GM19099 (cell line): Measurements from ENCODE around the gene CCDC86.

Source experiments
- POLR2A ChIP-seq: IDR thresholded peaks from 3 replicates; pipeline ENCODE4 v1.6.1; 2011; ENCODE audit warnings: low read depth; ENCODE audit not compliant: insufficient read length; ENCODE audit errors: extremely low read depth

Gene CCDC86

GRCh38 chr11:60845338-60845737, 3.4 kb downstream of the CCDC86 start:
- TF ChIP-seq POLR2A: no peak

- TF ChIP-seq POLR2A: no peak
These were observed 5.4 kb downstream of the CCDC86 start for GRCh38 chr11:60847281-60847680.

- TF ChIP-seq POLR2A: no peak
These were observed 6.0 kb downstream of the CCDC86 start for GRCh38 chr11:60847896-60848295.

DNA sequence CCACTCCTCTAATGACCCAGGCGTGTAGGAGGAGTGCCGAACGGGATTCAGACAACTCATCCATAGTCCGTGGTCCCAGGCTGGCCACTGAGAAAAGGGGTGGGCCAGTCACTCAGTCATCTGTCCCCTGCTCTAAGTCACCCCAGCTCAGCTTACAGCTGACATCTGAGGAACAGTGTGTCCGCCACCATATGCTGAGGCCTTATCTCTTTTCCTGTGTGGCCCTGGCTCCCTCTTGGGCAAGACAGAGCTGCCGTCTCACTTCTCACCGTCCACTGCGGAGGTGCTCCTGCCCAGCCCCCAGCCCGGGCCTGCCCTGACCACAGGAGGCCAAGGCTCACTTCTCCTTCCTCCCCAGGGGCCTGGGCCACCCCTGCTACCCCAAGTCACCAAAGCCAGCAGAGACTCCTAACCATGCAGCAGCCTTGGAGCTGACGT, 6.8 kb downstream of the CCDC86 start:
- TF ChIP-seq POLR2A: no peak

DNA sequence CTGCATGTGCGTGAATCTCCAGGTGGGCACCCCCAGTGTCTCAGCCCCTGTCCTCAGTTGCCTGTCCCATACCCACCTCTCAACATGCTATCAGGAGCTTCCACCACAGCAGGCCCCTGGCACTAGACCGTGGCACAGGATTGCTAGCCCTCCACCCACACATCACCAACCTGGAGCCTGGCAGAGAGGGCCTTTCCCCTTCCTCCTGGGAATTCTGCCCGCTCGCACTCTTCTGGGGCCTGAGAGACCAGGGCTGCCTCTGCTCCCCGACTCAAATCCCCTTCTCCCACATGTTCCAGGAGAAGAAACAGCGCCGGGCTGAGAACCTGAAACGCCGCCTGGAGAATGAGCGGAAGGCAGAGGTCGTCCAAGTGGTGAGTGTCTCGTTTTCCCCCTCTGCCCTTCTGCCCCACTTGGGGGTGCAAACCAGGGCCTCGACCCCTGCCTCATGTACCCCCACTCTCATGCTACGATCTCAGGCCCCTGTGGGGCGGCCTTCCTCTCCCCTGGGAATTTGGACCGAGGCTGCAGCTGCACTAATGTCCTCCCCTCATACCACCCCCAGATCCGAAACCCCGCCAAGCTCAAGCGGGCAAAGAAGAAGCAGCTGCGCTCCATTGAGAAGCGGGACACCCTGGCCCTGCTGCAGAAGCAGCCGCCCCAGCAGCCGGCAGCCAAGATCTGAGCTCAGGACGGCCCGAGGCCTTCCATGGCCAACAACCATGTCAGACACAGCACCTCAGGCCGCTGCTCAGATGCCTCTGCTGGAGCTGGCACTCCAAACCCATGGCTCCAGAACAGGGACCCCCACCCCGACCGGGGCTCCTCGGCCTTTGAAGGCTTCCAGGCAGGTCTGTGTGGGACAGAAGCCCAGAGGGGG, 8.0 kb downstream of the CCDC86 start:
- no peak for TF ChIP-seq POLR2A

DNA sequence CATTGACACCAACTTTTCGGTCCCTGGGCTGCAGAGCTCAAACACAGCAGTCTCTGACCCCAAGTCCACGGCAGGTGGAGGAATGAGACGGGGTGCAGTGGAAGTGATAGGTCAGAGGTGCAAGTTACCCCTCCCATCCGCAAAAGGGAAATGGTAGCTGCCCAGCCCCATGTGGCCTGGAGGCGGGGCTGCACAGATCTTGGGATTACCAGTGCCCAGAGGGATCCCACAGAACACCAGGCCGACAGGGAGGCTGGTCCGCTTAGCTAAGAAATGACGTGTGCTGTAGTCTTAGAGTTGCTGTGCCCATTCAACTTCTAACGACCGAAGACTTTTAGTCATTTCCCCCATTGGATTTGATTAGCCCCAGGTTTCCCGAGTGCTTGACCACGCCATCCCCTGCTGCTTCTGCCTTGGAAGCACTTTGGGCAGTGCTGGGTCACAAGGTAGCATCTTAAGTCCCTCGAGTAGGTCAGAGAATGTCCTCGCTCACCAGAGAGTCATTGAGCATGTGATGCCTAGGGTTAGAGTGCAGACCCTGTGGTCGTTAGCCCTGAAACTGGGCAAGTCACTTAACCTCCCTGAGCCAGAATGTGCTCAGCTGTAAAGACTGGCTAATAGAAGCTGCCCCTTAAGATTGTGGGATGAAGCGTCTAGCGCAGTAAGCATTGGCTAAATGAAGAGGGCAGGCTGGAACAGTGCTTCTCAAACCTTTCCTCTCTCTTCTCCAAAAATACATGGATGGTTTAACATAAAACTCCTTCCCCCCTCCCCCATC, 9.6 kb downstream of the CCDC86 start:
- TF ChIP-seq POLR2A: no peak

GRCh38 chr11:60852117-60852981, 10.4 kb downstream of the CCDC86 start:
- no peak for TF ChIP-seq POLR2A

DNA sequence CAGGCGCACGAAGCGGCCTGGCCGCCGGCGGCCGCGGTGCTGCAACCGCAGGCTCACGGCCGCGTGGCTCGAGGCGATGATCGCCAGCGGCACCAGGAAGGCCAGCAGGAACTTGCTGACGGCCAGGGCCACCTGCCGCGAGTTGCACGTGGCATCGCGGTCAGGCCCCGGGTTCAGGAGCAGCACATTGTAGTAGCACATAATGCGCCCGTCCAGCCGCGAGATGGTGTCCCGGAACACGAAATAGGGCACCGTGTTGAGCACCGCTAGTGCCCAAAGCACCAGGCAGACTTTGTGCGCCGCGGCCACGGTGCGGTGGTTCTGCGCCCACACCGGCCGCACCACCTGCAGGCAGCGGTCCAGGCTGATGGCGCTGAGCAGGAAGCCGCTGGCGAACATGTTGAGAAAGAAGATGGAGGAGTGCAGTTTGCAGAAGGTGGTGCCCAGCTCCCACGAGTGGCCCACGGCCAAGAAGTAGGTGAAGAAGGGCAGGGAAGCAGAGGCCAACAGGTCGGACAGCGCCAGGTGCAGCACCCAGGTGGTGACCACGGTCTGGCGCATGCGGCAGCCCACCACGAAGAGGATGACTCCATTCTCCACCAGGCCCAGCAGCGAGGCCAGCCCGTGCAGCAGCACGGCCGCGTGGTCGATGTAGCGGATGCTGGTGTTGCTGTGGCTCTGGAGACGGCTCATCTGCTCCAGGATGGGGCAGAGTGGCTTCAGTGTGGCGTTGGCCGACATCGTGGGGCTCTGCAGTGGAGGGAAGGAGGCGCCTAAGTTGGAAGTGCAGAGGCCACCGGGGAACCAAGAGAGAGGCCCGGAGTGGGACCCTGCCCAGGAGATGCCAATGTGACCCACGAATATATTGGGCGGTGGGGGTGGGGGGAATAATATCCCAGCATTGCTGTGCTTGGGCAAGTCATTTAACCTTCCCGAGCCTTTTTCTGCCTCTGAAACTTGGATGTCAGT, 11.4 kb downstream of the CCDC86 start:
- TF ChIP-seq POLR2A: no peak

GRCh38 chr11:60854140-60854846, 12.4 kb downstream of the CCDC86 start:
- no peak for TF ChIP-seq POLR2A

DNA sequence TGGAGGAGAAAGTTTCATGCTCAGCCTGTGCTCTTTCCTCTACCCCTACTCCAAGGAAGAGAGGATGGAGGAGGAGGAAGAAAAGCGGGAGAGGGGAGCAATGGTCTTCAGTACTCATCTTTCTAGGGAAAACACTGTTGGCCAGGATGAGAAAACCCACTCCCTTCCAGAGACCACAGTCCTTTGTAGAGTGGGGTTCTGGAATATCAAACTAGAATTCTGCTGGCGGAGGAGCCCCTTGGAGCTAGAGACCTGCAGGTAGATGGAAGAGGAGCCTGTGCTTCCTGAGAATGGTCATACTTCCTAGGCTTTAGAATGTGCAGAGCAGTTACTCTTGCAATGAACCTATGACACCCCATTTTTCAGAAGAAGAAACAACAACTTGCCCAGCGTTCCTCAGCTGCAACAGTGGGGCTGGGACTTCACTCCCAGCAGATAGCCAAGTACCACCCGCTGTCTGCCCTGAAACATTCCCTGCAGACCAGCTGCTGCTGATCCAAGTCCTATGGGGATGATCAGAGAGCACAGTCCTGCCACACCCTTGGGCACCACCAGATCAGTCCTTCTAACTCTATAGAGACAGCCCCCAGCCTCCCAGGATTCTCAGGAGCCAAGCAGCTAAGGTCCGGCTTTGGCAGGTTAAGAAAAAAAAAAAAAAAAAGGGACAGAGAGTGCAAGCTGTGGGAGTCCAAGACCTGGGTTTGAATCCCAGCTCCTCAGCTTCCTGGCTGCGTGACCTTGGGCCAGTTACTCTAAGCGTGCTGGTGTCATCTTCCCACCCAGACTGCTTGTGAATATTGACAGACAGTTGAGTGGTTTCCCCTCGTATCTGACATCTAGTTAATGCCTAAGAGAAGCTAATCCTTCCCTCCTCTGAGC, 13.2 kb downstream of the CCDC86 start:
- no peak for TF ChIP-seq POLR2A

- TF ChIP-seq POLR2A: no peak
These were observed 14.1 kb downstream of the CCDC86 start, which contains the start of gene PTGDR2 for GRCh38 chr11:60855726-60856633. Gene PTGDR2, minus strand, starts transcription at chr11:60855950. Its CDS starts 2,228 bp downstream, at chr11:60853722.
